ENCODE data around the gene CACNB4.

- no peak for TF ChIP-seq CTCF (IDR thresholded peaks at IDR 0.05 in 2 of 3, conservative IDR thresholded peaks at IDR 0.05 in 1 of 3; ENCODE audit: borderline replicate concordance in 1 of 3, insufficient read depth in 1 of 3, low read depth in 2 of 3, low read length in 2 of 3)
- no peak for TF ChIP-seq ZNF274 (IDR thresholded peaks at IDR 0.05; ENCODE audit: low read depth, low read length)
- no peak for TF ChIP-seq POLR2A (IDR thresholded peaks at IDR 0.05; ENCODE audit: borderline replicate concordance, extremely low read depth, insufficient read depth, insufficient read length)
- no peak for TF ChIP-seq EZH2 (IDR thresholded peaks at IDR 0.05)
- TF ChIP-seq EGR1 (IDR thresholded peaks at IDR 0.05; ENCODE audit: low read depth), result no peak
- TF ChIP-seq REST (IDR thresholded peaks at IDR 0.05; ENCODE audit: low read depth), result no peak
- no peak for TF ChIP-seq POLR2AphosphoS5 (IDR thresholded peaks at IDR 0.05; ENCODE audit: low read depth, low read length)
- no peak for TF ChIP-seq CEBPB (IDR thresholded peaks at IDR 0.05; ENCODE audit: low read depth)
- no peak for TF ChIP-seq ATF3 (IDR thresholded peaks at IDR 0.05)
- TF ChIP-seq EZH2phosphoT487 (IDR thresholded peaks at IDR 0.05; ENCODE audit: borderline replicate concordance), result no peak
- no peak for TF ChIP-seq TCF7L2 (IDR thresholded peaks at IDR 0.05; ENCODE audit: borderline replicate concordance, extremely low read depth, insufficient read depth, insufficient read length)
- TF ChIP-seq MAX (IDR thresholded peaks at IDR 0.05), result no peak
- TF ChIP-seq CBX3 (IDR thresholded peaks at IDR 0.05; ENCODE audit: low read depth), result no peak
- no peak for TF ChIP-seq JUND (IDR thresholded peaks at IDR 0.05)
These were observed 83.3 kb downstream of the CACNB4 start for GRCh38 chr2:152015552-152015951.

All from HCT116 (cell line).